Omental fat pad (tissue), 4 donors: ENCODE measurements around the gene DBT. TPM values are rescaled to one million over a fixed set of nuclear protein-coding genes. Genes with fewer than 3 reads are reported as not detected.
"Not testable (repeated sequence)": the region's sequence is repeated elsewhere in the genome, so short reads cannot be mapped to it uniquely, and the experiment has no call there.

ENCODE experiments used
- ATAC-seq: fragments of 150-250 bp; one replicate; pipeline ENCODE4 v1.9.1; 2016; ENCODE audit warnings: mild to moderate bottlenecking, moderate library complexity; ENCODE audit not compliant: low FRiP score
- DNase-seq: peaks from one replicate; pipeline ENCODE4 v3.0.0-alpha.2; 2019; ENCODE audit warnings: low spot score
- CTCF ChIP-seq, 3 donors: fragments of 450-650 bp; IDR thresholded peaks; one replicate each; pipeline ENCODE4 v1.5.1; 2016 to 2017; ENCODE audit warnings: antibody characterized with exemption in 3 of 3, mild to moderate bottlenecking in 3 of 3, moderate library complexity in 2 of 3
- total RNA-seq, 4 donors: library from RNA; depleted of rRNA; stranded (reverse); fragments of >200 nt; gene quantifications; one replicate each; pipeline ENCODE4 v1.1.0, GENCODE V29; 2016

Gene DBT
- total RNA-seq, 4 donors from 2014 or later: 3.4 to 9.8 (median 6.4) TPM

- peak; percentile 93 for DNase-seq
- ATAC-seq: peak; percentile 99
- no peak for TF ChIP-seq CTCF (IDR thresholded peaks at IDR 0.05)
Observed at GRCh38 chr1:100265931-100266740, 16.5 kb upstream of the DBT start, which contains the start of gene RTCA. Gene RTCA (plus strand): TSS chr1:100266216. CDS start chr1:100266376, 160 bp downstream.

DNA sequence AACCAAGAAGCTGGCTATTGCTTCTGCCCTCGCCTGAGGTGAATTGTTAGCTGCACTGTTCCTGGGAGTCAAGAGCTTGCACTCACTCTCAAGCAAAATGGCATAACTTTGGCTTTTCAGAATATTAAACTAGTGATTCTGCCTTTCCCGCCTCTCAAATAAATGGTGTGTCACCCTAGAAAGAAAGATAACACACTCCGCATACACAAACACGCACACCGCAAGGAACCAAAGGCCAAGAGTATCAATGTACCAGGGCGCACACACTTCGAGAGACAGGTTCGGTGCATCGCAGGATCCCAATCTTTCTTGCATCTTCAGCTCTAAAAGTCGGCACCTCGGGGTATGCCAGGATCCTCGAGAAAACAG is 15.9 kb upstream of the DBT start:
- no peak for TF ChIP-seq CTCF (IDR thresholded peaks at IDR 0.05)
- no peak for DNase-seq
- ATAC-seq: peak; percentile 58

- not testable (repeated sequence) for DNase-seq, ATAC-seq
Observed at GRCh38 chr1:100264081-100264480, 14.4 kb upstream of the DBT start.

- no peak for TF ChIP-seq CTCF (IDR thresholded peaks at IDR 0.05)
- ATAC-seq (no peak), DNase-seq (no peak)
Observed at GRCh38 chr1:100261686-100262085, 12.1 kb upstream of the DBT start.

- not testable (repeated sequence) for DNase-seq
Observed at GRCh38 chr1:100258427-100258826, 8.8 kb upstream of the DBT start.

GRCh38 chr1:100256273-100256672 is 6.6 kb upstream of the DBT start:
- not testable (repeated sequence) for DNase-seq, ATAC-seq

More at GRCh38 chr1:100258427-100258826, 8.8 kb upstream of the DBT start:
- not testable (repeated sequence) for ATAC-seq

DNA sequence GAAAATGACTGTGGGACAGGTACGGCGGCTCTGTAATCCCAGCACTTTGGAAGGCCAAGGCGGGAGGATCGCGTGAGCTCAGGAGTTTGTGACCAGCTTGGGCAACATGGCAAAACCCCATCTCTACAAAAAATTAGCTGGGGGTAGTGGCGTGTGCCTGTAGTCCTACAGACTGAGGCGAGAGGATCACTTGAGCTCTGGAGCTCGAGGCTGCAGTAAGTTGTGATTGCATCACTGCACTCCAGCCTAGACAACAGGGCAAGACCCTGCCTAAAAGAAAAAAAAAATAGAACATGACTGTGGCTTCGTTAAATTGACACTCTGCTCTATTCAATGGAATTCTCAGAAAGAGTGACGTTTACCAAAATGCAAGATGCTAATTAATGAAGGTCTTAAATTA is 3.9 kb upstream of the DBT start:
- no peak for TF ChIP-seq CTCF (IDR thresholded peaks at IDR 0.05)
- DNase-seq: no peak
- ATAC-seq: no peak

- ATAC-seq (no peak), DNase-seq (no peak)
- TF ChIP-seq CTCF (IDR thresholded peaks at IDR 0.05): no peak
Observed at GRCh38 chr1:100252901-100253300, 3.3 kb upstream of the DBT start.
